ENCODE results near the gene PRICKLE1. TPM values are rescaled to one million over a fixed set of nuclear protein-coding genes. Genes with fewer than 3 reads are reported as not detected.

Gene PRICKLE1
- total RNA-seq, 1 donor from 2014 or later = 11.6 TPM

DNA sequence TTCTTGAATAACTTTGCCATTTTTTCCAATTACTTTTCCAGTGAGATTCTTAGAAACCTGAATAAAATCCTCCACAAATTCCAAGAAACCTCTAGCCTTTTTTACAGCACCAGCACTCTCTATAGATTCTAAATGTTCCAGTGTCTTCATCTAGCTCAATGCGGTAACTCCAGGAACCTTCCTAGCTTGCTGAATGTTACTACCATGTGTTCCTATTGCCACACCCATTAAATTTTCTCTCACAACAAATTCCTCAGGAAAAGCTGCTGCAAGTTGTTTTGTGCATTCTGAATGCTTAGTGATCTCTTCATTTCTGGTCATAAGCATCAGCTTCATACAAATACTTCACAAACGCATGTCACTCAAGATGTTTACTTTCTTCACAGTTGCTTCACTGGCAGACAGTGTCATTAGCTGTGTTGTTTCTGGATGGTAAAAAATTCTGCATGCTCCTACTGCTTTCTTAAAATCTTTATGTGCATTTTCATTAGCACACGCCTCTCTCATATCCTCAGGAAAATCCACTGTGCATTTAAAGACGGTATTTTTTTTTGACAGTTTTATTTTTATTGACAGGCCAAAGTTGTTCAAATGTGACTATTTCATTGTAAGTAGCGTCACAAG, 156.9 kb downstream of the PRICKLE1 start:
- no peak for DNase-seq (ENCODE audit: low read depth)
- TF ChIP-seq, protein P1, sequence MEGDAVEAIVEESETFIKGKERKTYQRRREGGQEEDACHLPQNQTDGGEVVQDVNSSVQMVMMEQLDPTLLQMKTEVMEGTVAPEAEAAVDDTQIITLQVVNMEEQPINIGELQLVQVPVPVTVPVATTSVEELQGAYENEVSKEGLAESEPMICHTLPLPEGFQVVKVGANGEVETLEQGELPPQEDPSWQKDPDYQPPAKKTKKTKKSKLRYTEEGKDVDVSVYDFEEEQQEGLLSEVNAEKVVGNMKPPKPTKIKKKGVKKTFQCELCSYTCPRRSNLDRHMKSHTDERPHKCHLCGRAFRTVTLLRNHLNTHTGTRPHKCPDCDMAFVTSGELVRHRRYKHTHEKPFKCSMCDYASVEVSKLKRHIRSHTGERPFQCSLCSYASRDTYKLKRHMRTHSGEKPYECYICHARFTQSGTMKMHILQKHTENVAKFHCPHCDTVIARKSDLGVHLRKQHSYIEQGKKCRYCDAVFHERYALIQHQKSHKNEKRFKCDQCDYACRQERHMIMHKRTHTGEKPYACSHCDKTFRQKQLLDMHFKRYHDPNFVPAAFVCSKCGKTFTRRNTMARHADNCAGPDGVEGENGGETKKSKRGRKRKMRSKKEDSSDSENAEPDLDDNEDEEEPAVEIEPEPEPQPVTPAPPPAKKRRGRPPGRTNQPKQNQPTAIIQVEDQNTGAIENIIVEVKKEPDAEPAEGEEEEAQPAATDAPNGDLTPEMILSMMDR (conservative IDR thresholded peaks at IDR 0.05; ENCODE audit: low read depth, low read length) = no peak
- H3K4me3 ChIP-seq (ENCODE audit: low read depth, low read length) = no peak overlapping the region

DNA sequence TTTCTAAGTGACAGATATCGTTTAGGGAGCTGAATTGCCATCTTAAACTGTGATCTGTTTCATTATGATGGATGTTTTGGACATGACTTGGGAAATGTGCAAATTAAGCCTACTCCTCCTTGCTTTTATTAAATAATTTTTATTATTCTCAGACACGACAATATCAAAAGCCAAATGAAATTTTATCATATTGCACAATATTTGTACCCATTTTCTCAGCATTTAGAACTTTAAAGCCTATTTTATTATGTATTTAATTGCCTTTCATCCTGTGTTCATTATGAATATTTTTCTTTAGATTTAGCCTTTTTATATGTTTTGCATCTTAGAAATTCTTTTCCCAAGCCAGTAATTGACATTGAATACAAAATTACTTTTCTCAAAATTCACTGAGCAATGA, 160.7 kb downstream of the PRICKLE1 start:
- no peak for DNase-seq (ENCODE audit: low read depth)
- TF ChIP-seq, protein P1 (conservative IDR thresholded peaks at IDR 0.05; ENCODE audit: low read depth, low read length) = no peak
- H3K4me3 ChIP-seq (ENCODE audit: low read depth, low read length) = no peak overlapping the region

DNA sequence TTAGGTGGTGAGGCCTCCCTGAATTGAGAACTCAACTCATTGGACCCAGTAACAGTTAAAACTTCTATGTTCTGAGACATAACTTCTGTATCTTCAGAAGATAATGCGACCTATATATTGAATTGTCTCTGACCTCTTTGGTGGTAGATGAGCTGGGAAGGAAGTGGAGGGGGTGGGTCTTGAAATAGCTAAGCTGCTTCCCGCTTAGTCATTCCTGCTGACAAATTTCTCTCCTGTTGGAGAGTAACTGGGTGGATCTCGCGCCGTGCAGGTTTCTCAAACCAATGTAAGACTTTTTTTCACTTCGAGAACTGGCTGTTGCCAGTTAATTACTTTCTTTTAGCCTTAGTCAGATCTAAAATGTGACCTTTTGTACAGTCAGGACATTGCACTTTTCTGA, 162.8 kb downstream of the PRICKLE1 start:
- TF ChIP-seq, protein P1 (conservative IDR thresholded peaks at IDR 0.05; ENCODE audit: low read depth, low read length) = no peak
- DNase-seq (ENCODE audit: low read depth) = peak; percentile 33
- no peak overlapping the region for H3K4me3 ChIP-seq (ENCODE audit: low read depth, low read length)

DNA sequence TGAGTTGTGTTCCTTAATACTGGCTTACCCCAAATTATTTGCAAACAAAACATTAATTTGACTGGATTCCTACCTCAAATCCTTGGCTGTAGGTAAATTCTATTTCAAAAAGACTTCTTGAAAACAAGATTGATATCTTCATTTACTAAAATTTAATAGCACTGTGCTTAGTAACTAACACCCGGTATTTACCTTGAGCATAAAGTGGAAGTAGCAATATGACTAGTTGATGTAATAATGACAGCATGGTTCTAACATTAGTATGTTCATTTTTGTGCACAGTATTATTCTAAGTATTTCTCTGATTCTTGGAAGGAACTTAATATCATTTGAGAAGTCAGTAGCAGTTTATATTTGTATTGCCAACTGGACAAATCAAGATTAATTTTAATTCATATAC, 166.8 kb downstream of the PRICKLE1 start:
- DNase-seq (ENCODE audit: low read depth) = no peak
- no peak overlapping the region for H3K4me3 ChIP-seq (ENCODE audit: low read depth, low read length)
- TF ChIP-seq, protein P1 (conservative IDR thresholded peaks at IDR 0.05; ENCODE audit: low read depth, low read length) = no peak

DNA sequence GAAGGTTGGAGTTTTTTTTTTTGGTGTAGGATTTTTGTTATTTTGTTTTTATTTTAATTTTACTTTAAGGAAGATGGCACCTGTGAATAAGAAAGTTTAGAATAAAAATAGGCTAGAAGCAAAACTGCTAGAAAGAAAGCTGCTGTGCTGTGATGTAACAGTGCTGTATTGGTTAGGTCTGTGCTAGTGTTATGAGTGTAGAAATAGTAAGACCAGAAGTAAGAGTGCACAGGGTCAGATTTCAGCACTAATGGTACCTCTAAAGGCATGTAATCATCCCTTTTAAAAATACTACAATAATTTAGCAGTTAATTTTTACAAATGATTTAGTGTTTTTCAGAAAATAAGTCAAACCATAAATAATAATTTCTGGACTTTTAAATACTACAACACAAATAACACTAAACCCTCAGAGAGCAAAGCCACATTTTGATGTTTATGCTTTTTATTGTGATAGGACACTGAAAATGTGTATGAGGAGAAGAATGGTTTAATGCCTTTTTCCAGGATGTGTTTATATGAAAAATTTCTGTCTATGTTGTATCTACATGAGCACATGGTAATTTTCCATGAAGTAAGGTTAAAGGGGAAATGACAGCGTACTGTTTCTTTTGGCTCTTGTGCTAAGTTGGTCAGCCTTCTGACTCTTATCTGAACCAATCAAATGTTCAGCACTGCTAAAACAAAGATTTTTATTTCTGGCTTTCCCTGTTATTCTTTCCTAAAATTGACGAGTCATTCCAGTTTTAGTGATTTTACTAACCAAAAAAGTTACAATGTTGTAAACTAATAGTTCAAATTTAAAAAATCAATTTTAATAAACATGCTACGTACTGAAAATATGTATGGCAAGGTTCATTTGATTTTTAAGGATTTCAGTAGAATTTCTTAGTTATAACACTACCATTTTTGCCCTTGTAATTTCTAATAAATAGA, 167.4 kb downstream of the PRICKLE1 start:
- TF ChIP-seq, protein P1 (conservative IDR thresholded peaks at IDR 0.05; ENCODE audit: low read depth, low read length) = no peak
- no peak for DNase-seq (ENCODE audit: low read depth)
- no peak overlapping the region for H3K4me3 ChIP-seq (ENCODE audit: low read depth, low read length)

DNA sequence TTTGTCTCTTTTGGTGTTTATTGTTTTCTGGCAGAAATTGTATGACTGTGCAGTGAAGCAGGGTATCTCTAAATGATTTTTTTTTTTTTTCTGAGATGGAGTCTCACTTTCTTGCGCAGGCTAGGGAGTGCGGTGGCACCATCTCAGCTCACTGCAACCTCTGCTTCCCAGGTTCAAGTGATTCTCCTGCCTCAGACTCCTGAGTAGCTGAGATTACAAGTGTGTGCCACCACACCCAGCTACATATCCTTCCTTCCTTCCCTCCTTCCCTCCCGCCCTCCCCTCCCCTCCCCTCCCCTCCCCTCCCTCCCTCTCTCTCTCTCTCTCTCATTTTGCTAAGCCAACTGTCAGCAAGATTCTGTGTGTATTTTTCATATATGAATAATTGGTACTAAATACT, 169.2 kb downstream of the PRICKLE1 start:
- no peak for DNase-seq (ENCODE audit: low read depth)
- TF ChIP-seq, protein P1 (conservative IDR thresholded peaks at IDR 0.05; ENCODE audit: low read depth, low read length) = no peak
- no peak overlapping the region for H3K4me3 ChIP-seq (ENCODE audit: low read depth, low read length)

All from epithelial cell of proximal tubule (primary cell).